Gastroesophageal sphincter (tissue), 3 donors: ENCODE results near the gene ATRN.

Experiments
- CTCF ChIP-seq, 4 experiments: fragments of 200-600 bp in 2 of 4; fragments of 450-650 bp in 2 of 4; sonication (generic) in 1 of 4; IDR thresholded peaks; one replicate each; pipeline ENCODE4 v1.5.1; 2017 to 2019; ENCODE audit warnings: antibody characterized with exemption in 4 of 4, mild to moderate bottlenecking in 2 of 4, moderate library complexity in 2 of 4
- EP300 ChIP-seq: sonication (generic); formaldehyde crosslinking; IDR thresholded peaks from one replicate; pipeline ENCODE4 v1.6.1; 2017; ENCODE audit warnings: antibody characterized with exemption, mild to moderate bottlenecking
- POLR2A ChIP-seq, 2 donors: fragments of 450-650 bp; IDR thresholded peaks; one replicate each; pipeline ENCODE4 v1.6.1; 2017; ENCODE audit warnings: antibody characterized with exemption in 2 of 2, mild to moderate bottlenecking in 2 of 2, moderate library complexity in 1 of 2
- POLR2AphosphoS5 ChIP-seq: sonication (generic); formaldehyde crosslinking; IDR thresholded peaks from one replicate; pipeline ENCODE4 v1.6.1; 2017; ENCODE audit warnings: antibody characterized with exemption

GRCh38 chr20:3646067-3646440 is 175.2 kb downstream of the ATRN start:
- TF ChIP-seq CTCF (IDR thresholded peaks at IDR 0.05) (no peak), EP300 (no peak), POLR2A (IDR thresholded peaks at IDR 0.05) (no peak), POLR2AphosphoS5 (no peak)
